ENCODE results near the gene FABP3. TPM values are rescaled to one million over a fixed set of nuclear protein-coding genes. Genes with fewer than 3 reads are reported as not detected.

FABP3 gene
- total RNA-seq (not detected), total RNA-seq (0 to 0.34 (median 0) reads per million in 172 experiments)
- 0.29 TPM for polyA plus RNA-seq (2013, experiment 1 of 2)
- polyA plus RNA-seq (2013, experiment 2 of 2) = 5.7 TPM

DNA sequence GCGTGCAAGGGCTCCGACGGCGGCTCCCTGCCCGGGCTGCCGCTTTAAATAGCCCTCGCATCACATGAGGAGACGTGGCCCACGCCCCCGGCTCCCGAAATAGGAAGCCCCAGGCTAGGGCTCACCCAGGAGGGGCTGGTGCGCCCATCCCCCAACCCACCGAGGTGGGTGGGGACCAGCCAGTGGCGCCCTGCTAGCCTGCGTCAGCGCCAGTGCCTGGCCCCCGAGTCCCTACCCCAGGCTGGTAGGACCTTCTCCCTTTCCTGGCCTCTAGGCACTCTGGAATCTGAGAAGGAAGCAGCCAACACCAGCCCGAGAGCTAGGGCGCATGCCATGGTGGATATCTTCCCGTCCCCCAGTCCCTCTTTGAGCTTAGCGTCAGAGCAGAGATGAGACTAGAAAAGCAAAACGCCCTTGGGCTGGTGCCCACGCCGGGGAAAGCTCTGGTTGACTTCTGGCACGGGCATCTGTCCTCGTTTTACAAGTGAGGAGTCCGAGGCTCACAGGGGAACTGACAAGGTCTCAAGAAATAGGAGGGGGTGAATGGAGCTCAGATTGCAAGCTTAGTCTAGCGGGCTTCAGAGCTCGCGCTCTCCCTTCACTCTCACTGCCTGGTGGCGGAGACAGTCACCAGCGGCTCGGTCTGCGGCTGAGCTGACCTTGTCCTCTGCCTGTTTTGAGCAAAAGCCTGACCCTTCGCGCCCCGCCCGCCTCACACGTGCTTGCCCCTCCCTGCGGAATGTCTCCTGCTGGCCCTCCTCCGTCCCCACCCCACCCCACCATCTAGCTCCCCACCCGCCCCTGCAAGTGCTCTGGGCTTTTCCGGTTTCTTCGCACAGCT lies at the start of gene FABP3:
TSS of gene FABP3 (minus strand) at position 21 of the 841 bp plus-strand sequence. CDS start 62 bp downstream, outside the sequence.
- Histone ChIP-seq H3K9me3 (ENCODE audit: control insufficient read depth in 1 of 2, insufficient read depth in 1 of 2, low read length in 2 of 2) (no peaks in the 10 kb centered on the region), H3K4me3 (ENCODE audit: low read length) (peak within 1 kb of the TSS; percentile 47), H3K27me3 (ENCODE audit: control insufficient read depth in 1 of 2, insufficient read depth in 2 of 2, low read length in 2 of 2) (peaks cover 0 to 4% of the 10 kb centered on the region in 2 experiments), H3K36me3 (ENCODE audit: insufficient read depth, low read length) (no peaks in the 10 kb centered on the region), H3K27ac (ENCODE audit: low read depth in 1 of 2, low read length in 2 of 2) (no peak within 1 kb of the TSS), H3K4me1 (ENCODE audit: insufficient read depth, low read length) (peaks cover 15% of the 10 kb centered on the region)
- DNase-seq (peak in 5 of 14 experiments; percentile 3 to 36 (median 22)), ATAC-seq (ENCODE audit: poor library complexity) (peak; percentile 41)
- H3K9me3 Mint-ChIP-seq = no peaks in the 10 kb centered on the region
- H3K36me3 Mint-ChIP-seq (ENCODE audit: low read depth) = no peaks in the 10 kb centered on the region
- H3K27ac Mint-ChIP-seq = no peak within 1 kb of the TSS
- intact Hi-C loops (cut with DNase I, micrococcal nuclease) = no loop called here
- peak within 1 kb of the TSS; percentile 91 for H3K4me3 Mint-ChIP-seq
- POLR2A ChIA-PET = interaction anchor here (1.0 to 1.5 kb wide), 2 partner anchors 20 to 76 kb away, joined by 3 read pairs; partner anchors contain the start of genes SNRNP40 and ZCCHC17
- no peak for TF ChIP-seq CTCF (IDR thresholded peaks at IDR 0.05)
- H3K4me1 Mint-ChIP-seq (ENCODE audit: low read depth) = peaks cover 8% of the 10 kb centered on the region
- H3K27me3 Mint-ChIP-seq = no peaks in the 10 kb centered on the region
- CTCF ChIA-PET = no interaction called here

DNA sequence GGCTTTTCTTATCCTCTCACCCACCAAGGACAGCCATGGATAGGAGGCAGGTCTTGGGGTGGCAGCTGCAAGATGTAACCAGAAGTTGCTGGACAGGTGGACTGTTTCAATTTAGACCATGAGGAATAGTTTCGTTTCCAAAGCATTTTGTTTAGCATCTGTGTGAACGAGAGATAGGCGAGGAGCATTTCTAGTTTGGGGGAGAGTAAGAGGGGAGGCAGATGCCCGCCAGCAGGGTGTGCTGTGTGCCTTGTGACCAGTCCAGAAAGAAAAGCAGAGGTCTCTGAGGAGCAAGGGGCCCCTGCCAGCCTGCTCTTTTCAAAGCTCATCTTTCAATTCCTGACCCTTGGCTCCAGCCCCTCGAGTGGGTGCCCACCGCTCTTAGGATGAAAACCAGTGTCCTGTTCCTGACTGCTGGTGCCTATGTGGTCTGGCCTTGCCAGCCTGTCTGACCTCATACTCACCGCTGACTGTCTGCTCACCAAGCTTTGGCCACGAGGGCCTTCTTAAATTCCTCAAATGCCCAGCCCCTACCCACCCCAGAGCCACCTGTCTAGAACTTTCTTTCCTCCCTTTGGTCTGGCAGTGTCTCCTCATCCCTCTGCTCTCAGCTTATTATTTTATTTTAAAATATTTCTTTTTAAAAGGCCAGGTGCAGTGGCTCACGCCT lies 48.6 kb upstream of the FABP3 start:
- intact Hi-C loops (cut with DNase I, micrococcal nuclease) = loop anchor here (1.0 to 5.0 kb wide), 7 partner anchors 26 to 620 kb away; no protein-coding TSS in a partner anchor
- Mint-ChIP-seq H3K27me3 (peaks cover 47% of the 10 kb centered on the region), H3K4me3 (no peak overlapping the region)

More for the DNA sequence above, 48.6 kb upstream of the FABP3 start:
- Mint-ChIP-seq H3K27ac (no peak overlapping the region), H3K36me3 (ENCODE audit: low read depth) (no peaks in the 10 kb centered on the region), H3K9me3 (no peaks in the 10 kb centered on the region), H3K4me1 (ENCODE audit: low read depth) (no peaks in the 10 kb centered on the region)
- no peaks in the 10 kb centered on the region for H3K36me3 ChIP-seq (ENCODE audit: insufficient read depth, low read length)
- no peak for TF ChIP-seq CTCF (IDR thresholded peaks at IDR 0.05)
- H3K27me3 ChIP-seq (ENCODE audit: control insufficient read depth in 1 of 2, insufficient read depth in 2 of 2, low read length in 2 of 2) = peaks cover 7 to 14% of the 10 kb centered on the region in 2 experiments
- ATAC-seq (ENCODE audit: poor library complexity) (no peak), DNase-seq (no peak)
- H3K27ac ChIP-seq (ENCODE audit: low read depth in 1 of 2, low read length in 2 of 2) = no peak overlapping the region
- no peaks in the 10 kb centered on the region for H3K9me3 ChIP-seq (ENCODE audit: control insufficient read depth in 1 of 2, insufficient read depth in 1 of 2, low read length in 2 of 2)
- ChIA-PET POLR2A (interaction anchor here (0.8 kb wide), 1 partner anchor 27 kb away, joined by 3 read pairs; no protein-coding TSS in a partner anchor), CTCF (interaction anchor here (1.6 kb wide), 1 partner anchor 27 kb away, joined by 4 read pairs; no protein-coding TSS in a partner anchor)
- H3K4me3 ChIP-seq (ENCODE audit: low read length) = no peak overlapping the region
- H3K4me1 ChIP-seq (ENCODE audit: insufficient read depth, low read length) = peaks cover 3% of the 10 kb centered on the region

All from CD4-positive, alpha-beta T cell (primary cell).